MM.1S (cell line): ENCODE data around the gene PER2.

ENCODE experiments used
- DNase-seq: peaks from one replicate; pipeline ENCODE4 v3.0.0-alpha.2; 2015
- H2AFZ ChIP-seq: fragments of 300-600 bp; sonication (generic); 2 replicates; pipeline ENCODE4 v1.6.0; 2016; ENCODE audit warnings: antibody characterized with exemption, low read length
- H3F3A ChIP-seq: fragments of 300-600 bp; sonication (generic); 2 replicates; pipeline ENCODE4 v1.6.1; 2016; ENCODE audit warnings: mild to moderate bottlenecking, antibody characterized with exemption, low read length, moderate library complexity, mixed read lengths; ENCODE audit not compliant: insufficient read depth
- H3K27ac ChIP-seq: fragments of 300-600 bp; sonication (generic); 2 replicates; pipeline ENCODE4 v1.5.1; 2016; ENCODE audit warnings: mild to moderate bottlenecking, low read length
- H3K27me3 ChIP-seq: fragments of 300-600 bp; sonication (generic); replicated peaks from 2 replicates; pipeline ENCODE4 v1.6.0; 2016; ENCODE audit warnings: low read length; ENCODE audit not compliant: insufficient read depth
- H3K36me3 ChIP-seq: fragments of 300-600 bp; sonication (generic); replicated peaks from 2 replicates; pipeline ENCODE4 v1.6.1; 2016; ENCODE audit warnings: mild to moderate bottlenecking, low read length, mixed read lengths; ENCODE audit not compliant: insufficient read depth
- H3K4me1 ChIP-seq: fragments of 300-600 bp; sonication (generic); 2 replicates; pipeline ENCODE4 v1.6.1; 2016; ENCODE audit warnings: low read length, mixed read lengths
- H3K4me2 ChIP-seq: fragments of 300-600 bp; sonication (generic); 2 replicates; pipeline ENCODE4 v1.6.0; 2016; ENCODE audit warnings: low read depth, low read length
- H3K4me3 ChIP-seq: fragments of 300-600 bp; sonication (generic); 2 replicates; pipeline ENCODE4 v1.5.1; 2016; ENCODE audit warnings: low read length, mixed read lengths
- H3K79me2 ChIP-seq: fragments of 300-600 bp; sonication (generic); 2 replicates; pipeline ENCODE4 v1.6.1; 2016; ENCODE audit warnings: mixed run types, low read length, mixed read lengths
- H3K9ac ChIP-seq: fragments of 300-600 bp; sonication (generic); 2 replicates; pipeline ENCODE4 v1.6.1; 2016; ENCODE audit warnings: low read length, mixed read lengths
- H3K9me2 ChIP-seq: fragments of 300-600 bp; sonication (generic); replicated peaks from 2 replicates; pipeline ENCODE4 v1.6.1; 2016; ENCODE audit warnings: mild to moderate bottlenecking, low read length, mixed read lengths; ENCODE audit not compliant: insufficient read depth
- H3K9me3 ChIP-seq: fragments of 300-600 bp; sonication (generic); replicated peaks from 2 replicates; pipeline ENCODE4 v1.6.1; 2016; ENCODE audit warnings: mild to moderate bottlenecking, low read length, mixed read lengths; ENCODE audit not compliant: insufficient read depth
- H4K20me1 ChIP-seq: fragments of 300-600 bp; sonication (generic); 2 replicates; pipeline ENCODE4 v1.6.1; 2016; ENCODE audit warnings: mild to moderate bottlenecking, low read length, moderate library complexity, mixed read lengths; ENCODE audit not compliant: insufficient read depth
- EZH2 ChIP-seq: fragments of 300-600 bp; sonication (generic); optimal IDR thresholded peaks from 2 replicates; pipeline ENCODE3; 2017; ENCODE audit warnings: low read depth, mild to moderate bottlenecking, antibody characterized with exemption, low read length, mixed read lengths
- EZH2phosphoT487 ChIP-seq: fragments of 300-600 bp; sonication (generic); IDR thresholded peaks from 2 replicates; pipeline ENCODE4 v1.6.1; 2018; ENCODE audit warnings: antibody characterized with exemption, low read length
- TF ChIP-seq, protein P1 (sequence below): fragments of 300-600 bp; sonication (generic); IDR thresholded peaks from 2 replicates; pipeline ENCODE4 v1.5.1; 2016; ENCODE audit warnings: antibody characterized with exemption, low read length, mixed read lengths

Gene PER2

DNA sequence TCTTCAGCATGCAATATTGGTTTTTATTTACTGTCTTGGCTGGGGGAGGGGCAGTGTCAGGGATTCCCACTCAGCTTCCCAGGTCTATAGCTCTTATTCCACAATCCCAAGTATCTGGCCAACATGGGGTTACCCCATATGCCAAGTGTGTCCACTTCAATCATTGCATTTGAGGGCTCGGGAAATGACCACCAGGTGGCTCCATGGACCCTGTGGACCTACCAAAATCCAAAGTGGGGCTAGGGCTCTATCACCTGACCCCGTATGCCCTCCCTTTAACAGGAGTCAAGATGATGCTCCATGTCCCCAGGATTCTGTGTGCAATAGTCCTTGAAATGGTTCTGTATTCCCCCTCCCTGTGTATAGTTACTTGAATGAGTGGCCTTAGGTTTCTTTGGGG is 19.8 kb upstream of the PER2 start:
- H3K27me3 ChIP-seq: no peaks in the 10 kb centered on the region
- H3K9me2 ChIP-seq: no peaks in the 10 kb centered on the region
- no peak overlapping the region for H3K4me3 ChIP-seq
- H3K79me2 ChIP-seq: no peaks in the 10 kb centered on the region
- no peaks in the 10 kb centered on the region for H3K4me1 ChIP-seq
- no peak for DNase-seq
- H3K4me2 ChIP-seq: no peak overlapping the region
- H3F3A ChIP-seq: no peaks in the 10 kb centered on the region
- TF ChIP-seq, protein P1, sequence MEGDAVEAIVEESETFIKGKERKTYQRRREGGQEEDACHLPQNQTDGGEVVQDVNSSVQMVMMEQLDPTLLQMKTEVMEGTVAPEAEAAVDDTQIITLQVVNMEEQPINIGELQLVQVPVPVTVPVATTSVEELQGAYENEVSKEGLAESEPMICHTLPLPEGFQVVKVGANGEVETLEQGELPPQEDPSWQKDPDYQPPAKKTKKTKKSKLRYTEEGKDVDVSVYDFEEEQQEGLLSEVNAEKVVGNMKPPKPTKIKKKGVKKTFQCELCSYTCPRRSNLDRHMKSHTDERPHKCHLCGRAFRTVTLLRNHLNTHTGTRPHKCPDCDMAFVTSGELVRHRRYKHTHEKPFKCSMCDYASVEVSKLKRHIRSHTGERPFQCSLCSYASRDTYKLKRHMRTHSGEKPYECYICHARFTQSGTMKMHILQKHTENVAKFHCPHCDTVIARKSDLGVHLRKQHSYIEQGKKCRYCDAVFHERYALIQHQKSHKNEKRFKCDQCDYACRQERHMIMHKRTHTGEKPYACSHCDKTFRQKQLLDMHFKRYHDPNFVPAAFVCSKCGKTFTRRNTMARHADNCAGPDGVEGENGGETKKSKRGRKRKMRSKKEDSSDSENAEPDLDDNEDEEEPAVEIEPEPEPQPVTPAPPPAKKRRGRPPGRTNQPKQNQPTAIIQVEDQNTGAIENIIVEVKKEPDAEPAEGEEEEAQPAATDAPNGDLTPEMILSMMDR: no peak
- no peak for TF ChIP-seq EZH2phosphoT487
- TF ChIP-seq EZH2: no peak
- H3K9ac ChIP-seq: no peak overlapping the region
- no peaks in the 10 kb centered on the region for H3K36me3 ChIP-seq
- no peaks in the 10 kb centered on the region for H3K9me3 ChIP-seq
- no peak overlapping the region for H2AFZ ChIP-seq
- H3K27ac ChIP-seq: no peak overlapping the region
- no peaks in the 10 kb centered on the region for H4K20me1 ChIP-seq

DNA sequence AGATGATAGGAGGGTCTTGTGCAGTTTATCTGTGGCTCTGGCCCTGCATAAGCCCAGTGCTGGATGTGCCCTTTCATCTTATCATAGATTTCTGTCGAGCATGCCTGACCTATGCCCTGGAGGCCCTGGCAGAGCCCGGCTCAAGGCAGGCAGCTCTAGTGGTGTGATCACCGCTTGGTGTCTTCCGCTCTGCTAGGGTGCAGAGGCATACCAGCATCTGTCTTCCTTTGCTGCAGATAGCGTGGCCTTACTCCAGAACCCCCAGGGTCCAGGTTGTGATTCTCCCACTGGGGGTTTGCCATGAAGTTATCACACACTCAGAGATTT is 18.2 kb upstream of the PER2 start:
- Histone ChIP-seq H3F3A (no peaks in the 10 kb centered on the region), H3K27me3 (no peaks in the 10 kb centered on the region), H3K4me1 (no peaks in the 10 kb centered on the region), H3K9ac (no peak overlapping the region), H2AFZ (no peak overlapping the region), H4K20me1 (no peaks in the 10 kb centered on the region), H3K9me3 (no peaks in the 10 kb centered on the region), H3K4me3 (no peak overlapping the region), H3K9me2 (no peaks in the 10 kb centered on the region), H3K4me2 (no peak overlapping the region), H3K36me3 (no peaks in the 10 kb centered on the region), H3K79me2 (no peaks in the 10 kb centered on the region), H3K27ac (no peak overlapping the region)
- TF ChIP-seq, protein P1: no peak
- TF ChIP-seq EZH2 (no peak), EZH2phosphoT487 (no peak)
- DNase-seq: no peak

DNA sequence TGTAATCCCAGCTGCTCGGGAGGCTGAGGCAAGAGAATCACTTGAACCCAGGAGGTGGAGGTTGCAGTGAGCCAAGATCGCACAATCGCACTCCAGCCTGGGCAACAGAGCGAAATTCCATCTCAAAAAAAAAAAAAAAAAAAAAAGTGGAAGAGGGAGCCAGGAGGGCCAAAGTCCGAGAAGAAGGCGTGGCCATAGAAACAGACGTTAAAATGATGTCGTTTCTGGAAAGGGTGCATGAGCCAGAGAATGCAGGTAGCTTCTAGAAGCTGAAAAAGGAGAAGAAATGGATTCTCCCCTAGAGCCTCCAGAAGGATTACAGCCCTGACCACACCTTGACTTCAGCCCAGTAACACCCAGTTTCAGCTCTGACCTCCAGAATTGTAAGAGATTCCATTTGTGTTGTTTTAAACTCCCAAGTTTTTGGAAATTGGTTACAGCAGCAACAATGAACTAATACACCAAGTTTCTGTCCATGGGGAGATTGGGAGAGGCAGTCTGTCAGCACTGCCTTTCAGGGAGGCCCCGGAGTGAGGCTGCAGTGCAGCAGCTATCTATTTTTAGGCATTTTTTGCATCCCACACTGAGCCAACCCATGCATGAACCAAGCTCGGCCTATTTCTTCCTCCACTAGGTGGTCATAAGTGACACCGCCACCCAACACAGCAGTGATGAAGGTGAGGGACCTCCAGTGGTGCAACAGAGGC is 17.7 kb upstream of the PER2 start:
- no peak overlapping the region for H3K4me3 ChIP-seq
- no peaks in the 10 kb centered on the region for H3K9me3 ChIP-seq
- no peaks in the 10 kb centered on the region for H3F3A ChIP-seq
- no peak overlapping the region for H3K4me2 ChIP-seq
- H3K4me1 ChIP-seq: no peaks in the 10 kb centered on the region
- DNase-seq: no peak
- no peaks in the 10 kb centered on the region for H3K9me2 ChIP-seq
- no peak overlapping the region for H3K9ac ChIP-seq
- no peaks in the 10 kb centered on the region for H4K20me1 ChIP-seq
- no peaks in the 10 kb centered on the region for H3K79me2 ChIP-seq
- H3K27me3 ChIP-seq: no peaks in the 10 kb centered on the region
- TF ChIP-seq, protein P1: no peak
- TF ChIP-seq EZH2: no peak
- H3K36me3 ChIP-seq: no peaks in the 10 kb centered on the region
- no peak overlapping the region for H2AFZ ChIP-seq
- H3K27ac ChIP-seq: no peak overlapping the region
